Suprapubic skin (tissue), 3 donors: ENCODE results near the gene COX4I2.

Source experiments
- CTCF ChIP-seq, 2 donors: fragments of 200-600 bp in 1 of 2; fragments of 450-650 bp in 1 of 2; sonication (generic) in 1 of 2; IDR thresholded peaks; one replicate each; pipeline ENCODE4 v1.5.1; 2016 to 2019; ENCODE audit warnings: antibody characterized with exemption in 2 of 2, mild to moderate bottlenecking in 1 of 2, moderate library complexity in 1 of 2
- EP300 ChIP-seq: sonication (generic); formaldehyde crosslinking; IDR thresholded peaks from one replicate; pipeline ENCODE4 v1.6.1; 2017; ENCODE audit warnings: antibody characterized with exemption
- POLR2A ChIP-seq, 2 donors: fragments of 450-650 bp; IDR thresholded peaks; one replicate each; pipeline ENCODE4 v1.6.1; 2017; ENCODE audit warnings: antibody characterized with exemption in 2 of 2, mild to moderate bottlenecking in 2 of 2, moderate library complexity in 2 of 2

GRCh38 chr20:31663524-31663837 lies 25.8 kb downstream of the COX4I2 start:
- TF ChIP-seq EP300 (no peak), CTCF (IDR thresholded peaks at IDR 0.05) (no peak), POLR2A (IDR thresholded peaks at IDR 0.05) (no peak)
